Loucy (cell line): Measurements from ENCODE around the gene C15orf62.

ENCODE experiments used
- H2AFZ ChIP-seq: fragments of 200-600 bp; sonication (generic); 2 replicates; pipeline ENCODE4 v1.6.0; 2016; ENCODE audit warnings: antibody characterized with exemption, mild to moderate bottlenecking, low read length, moderate library complexity
- H3F3A ChIP-seq: fragments of 200-600 bp; 2 replicates; pipeline ENCODE4 v1.6.0; 2016; ENCODE audit warnings: antibody characterized with exemption, low read depth, mild to moderate bottlenecking
- H3K27me3 ChIP-seq: fragments of 200-600 bp; sonication (generic); 2 replicates; pipeline ENCODE4 v1.6.1; 2014; ENCODE audit warnings: low read length, mild to moderate bottlenecking; ENCODE audit not compliant: insufficient read depth, poor library complexity, severe bottlenecking
- H3K36me3 ChIP-seq: fragments of 200-600 bp; sonication (generic); 2 replicates; pipeline ENCODE4 v1.6.1; 2016; ENCODE audit warnings: low read length; ENCODE audit not compliant: insufficient read depth
- H3K4me1 ChIP-seq: fragments of 200-600 bp; sonication (generic); 2 replicates; pipeline ENCODE4 v1.5.1; 2014; ENCODE audit warnings: low read length, mild to moderate bottlenecking; ENCODE audit not compliant: insufficient read depth, poor library complexity, severe bottlenecking
- H3K4me2 ChIP-seq: fragments of 200-600 bp; sonication (generic); 2 replicates; pipeline ENCODE4 v1.6.0; 2014; ENCODE audit warnings: antibody characterized with exemption, low read length, low read depth, mild to moderate bottlenecking; ENCODE audit not compliant: poor library complexity, severe bottlenecking
- H3K4me3 ChIP-seq: fragments of 200-600 bp; sonication (generic); 2 replicates; pipeline ENCODE4 v1.5.1; 2014; ENCODE audit warnings: low read length, mild to moderate bottlenecking, mixed read lengths; ENCODE audit not compliant: poor library complexity, severe bottlenecking
- H3K79me2 ChIP-seq: fragments of 200-600 bp; sonication (generic); 2 replicates; pipeline ENCODE4 v1.6.1; 2014; ENCODE audit warnings: low read length; ENCODE audit not compliant: insufficient read depth
- H3K9ac ChIP-seq: fragments of 200-600 bp; sonication (generic); 2 replicates; pipeline ENCODE4 v1.6.0; 2014; ENCODE audit warnings: mild to moderate bottlenecking, low read depth, low read length, moderate library complexity; ENCODE audit not compliant: poor library complexity, severe bottlenecking
- H3K9me2 ChIP-seq: fragments of 200-600 bp; sonication (generic); replicated peaks from 2 replicates; pipeline ENCODE4 v1.6.1; 2016; ENCODE audit warnings: low read depth, low read length, mixed read lengths
- H3K9me3 ChIP-seq: fragments of 200-600 bp; sonication (generic); 2 replicates; pipeline ENCODE4 v1.6.1; 2014; ENCODE audit warnings: mild to moderate bottlenecking, antibody characterized with exemption, low read length, low read depth; ENCODE audit not compliant: insufficient read depth
- H4K20me1 ChIP-seq: fragments of 200-600 bp; sonication (generic); 2 replicates; pipeline ENCODE4 v1.6.0; 2014; ENCODE audit warnings: antibody characterized with exemption, low read length, mild to moderate bottlenecking; ENCODE audit not compliant: insufficient read depth, poor library complexity, severe bottlenecking
- EZH2phosphoT487 ChIP-seq: fragments of 200-600 bp; IDR thresholded peaks from 2 replicates; pipeline ENCODE4 v1.6.1; 2018; ENCODE audit warnings: antibody characterized with exemption, mild to moderate bottlenecking, moderate library complexity, borderline replicate concordance
- TF ChIP-seq, protein P1 (sequence below): fragments of 200-600 bp; sonication (generic); conservative IDR thresholded peaks from 2 replicates; pipeline ENCODE4 v1.5.1; 2014; ENCODE audit warnings: mild to moderate bottlenecking, antibody characterized with exemption, low read length

Gene C15orf62

DNA sequence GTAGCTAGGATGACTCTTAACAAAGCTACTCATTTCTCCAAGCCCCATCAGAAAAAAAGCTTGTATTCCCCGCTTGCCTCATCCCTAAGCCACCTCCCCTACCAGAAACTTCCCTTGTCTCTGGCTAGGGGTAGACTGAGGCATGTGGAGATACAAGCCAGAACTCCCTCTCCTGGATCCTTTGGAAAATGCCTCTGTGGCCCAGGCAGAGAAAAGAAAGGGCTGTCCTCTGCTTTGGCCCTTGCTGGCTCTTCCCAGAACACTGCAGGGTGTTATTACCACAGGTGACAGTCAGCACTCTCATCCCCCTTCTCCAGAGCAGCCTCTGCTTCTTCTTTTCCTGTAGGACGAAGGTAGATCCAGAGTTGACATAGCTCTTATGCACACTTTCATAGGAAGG, 29.9 kb upstream of the C15orf62 start:
- H3K9me2 ChIP-seq = no peaks in the 10 kb centered on the region
- H3K4me1 ChIP-seq = no peaks in the 10 kb centered on the region
- no peak overlapping the region for H3K9ac ChIP-seq
- H4K20me1 ChIP-seq = no peaks in the 10 kb centered on the region
- no peak overlapping the region for H3K4me3 ChIP-seq
- no peaks in the 10 kb centered on the region for H3K27me3 ChIP-seq
- no peak overlapping the region for H2AFZ ChIP-seq
- no peaks in the 10 kb centered on the region for H3K79me2 ChIP-seq
- 0 out of 2 replicates have a peak, but pooled peaks cover 3% of the 10 kb centered on the region for H3F3A ChIP-seq
- no peak for TF ChIP-seq EZH2phosphoT487
- TF ChIP-seq, protein P1, sequence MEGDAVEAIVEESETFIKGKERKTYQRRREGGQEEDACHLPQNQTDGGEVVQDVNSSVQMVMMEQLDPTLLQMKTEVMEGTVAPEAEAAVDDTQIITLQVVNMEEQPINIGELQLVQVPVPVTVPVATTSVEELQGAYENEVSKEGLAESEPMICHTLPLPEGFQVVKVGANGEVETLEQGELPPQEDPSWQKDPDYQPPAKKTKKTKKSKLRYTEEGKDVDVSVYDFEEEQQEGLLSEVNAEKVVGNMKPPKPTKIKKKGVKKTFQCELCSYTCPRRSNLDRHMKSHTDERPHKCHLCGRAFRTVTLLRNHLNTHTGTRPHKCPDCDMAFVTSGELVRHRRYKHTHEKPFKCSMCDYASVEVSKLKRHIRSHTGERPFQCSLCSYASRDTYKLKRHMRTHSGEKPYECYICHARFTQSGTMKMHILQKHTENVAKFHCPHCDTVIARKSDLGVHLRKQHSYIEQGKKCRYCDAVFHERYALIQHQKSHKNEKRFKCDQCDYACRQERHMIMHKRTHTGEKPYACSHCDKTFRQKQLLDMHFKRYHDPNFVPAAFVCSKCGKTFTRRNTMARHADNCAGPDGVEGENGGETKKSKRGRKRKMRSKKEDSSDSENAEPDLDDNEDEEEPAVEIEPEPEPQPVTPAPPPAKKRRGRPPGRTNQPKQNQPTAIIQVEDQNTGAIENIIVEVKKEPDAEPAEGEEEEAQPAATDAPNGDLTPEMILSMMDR = no peak
- no peaks in the 10 kb centered on the region for H3K9me3 ChIP-seq
- peaks cover 78% of the 10 kb centered on the region; the same call in 1 of the 2 replicates for H3K36me3 ChIP-seq
- H3K4me2 ChIP-seq = no peak overlapping the region

DNA sequence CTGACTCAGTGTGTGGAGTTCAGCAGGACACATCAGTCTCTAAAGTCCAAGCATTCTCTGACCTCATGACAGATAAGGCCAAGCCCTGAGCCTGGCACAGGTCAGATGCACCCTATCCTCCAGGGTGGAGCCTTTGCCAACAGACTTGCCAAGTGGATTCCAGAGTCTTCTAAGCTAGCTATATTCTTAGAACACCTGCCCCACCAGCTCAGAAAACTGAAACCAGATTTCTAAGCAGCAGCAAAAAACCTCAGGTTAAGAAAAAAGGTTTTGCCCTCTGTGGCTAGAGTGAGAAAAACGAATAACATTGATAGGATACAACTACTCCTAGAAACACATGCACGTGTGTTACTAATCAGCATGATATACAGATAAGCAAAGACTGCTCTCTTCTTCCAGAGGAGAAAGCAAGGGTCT, 26.3 kb upstream of the C15orf62 start:
- H3K4me1 ChIP-seq = no peaks in the 10 kb centered on the region
- H4K20me1 ChIP-seq = no peaks in the 10 kb centered on the region

GRCh38 chr15:40743921-40744814, 25.6 kb upstream of the C15orf62 start:
- Histone ChIP-seq H3K27me3 (no peaks in the 10 kb centered on the region), H3K4me2 (no peak overlapping the region), H3K9me2 (no peaks in the 10 kb centered on the region), H4K20me1 (no peaks in the 10 kb centered on the region), H3K79me2 (no peaks in the 10 kb centered on the region), H3K36me3 (peaks cover 39% of the 10 kb centered on the region; the same call in 1 of the 2 replicates), H3K4me1 (no peaks in the 10 kb centered on the region), H2AFZ (no peak overlapping the region), H3F3A (0 out of 2 replicates have a peak, but pooled peaks cover 3% of the 10 kb centered on the region), H3K9ac (no peak overlapping the region), H3K4me3 (no peak overlapping the region), H3K9me3 (no peaks in the 10 kb centered on the region)
- TF ChIP-seq EZH2phosphoT487 = no peak
- TF ChIP-seq, protein P1 = no peak; the same call in 1 of the 2 replicates

More for the DNA sequence above, 26.3 kb upstream of the C15orf62 start:
- Histone ChIP-seq H3K27me3 (no peaks in the 10 kb centered on the region), H3K9me3 (no peaks in the 10 kb centered on the region), H2AFZ (no peak overlapping the region), H3K9me2 (no peaks in the 10 kb centered on the region), H3K79me2 (no peaks in the 10 kb centered on the region), H3K4me2 (no peak overlapping the region), H3K9ac (no peak overlapping the region), H3F3A (0 out of 2 replicates have a peak, but pooled peaks cover 3% of the 10 kb centered on the region), H3K4me3 (no peak overlapping the region), H3K36me3 (peaks cover 46% of the 10 kb centered on the region; the same call in 1 of the 2 replicates)
- TF ChIP-seq, protein P1 = no peak
- no peak for TF ChIP-seq EZH2phosphoT487
